ENCODE measurements around the gene IFITM1. TPM values are rescaled to one million over a fixed set of nuclear protein-coding genes. Genes with fewer than 3 reads are reported as not detected.
A peak's percentile ranks its signal among the peaks of the same experiment; 100 is the strongest.
"Not testable (repeated sequence)": the region's sequence is repeated elsewhere in the genome, so short reads cannot be mapped to it uniquely, and the experiment has no call there.

The IFITM1 gene
- total RNA-seq, 6 donors from 2014 or later, result 16.8 to 119 (median 74.5) TPM

- TF ChIP-seq EP300 (IDR thresholded peaks at IDR 0.05) (no peak), POLR2A (IDR thresholded peaks at IDR 0.05) (peak in 1 of 4 donors; percentile 7)
- H3K4me1 ChIP-seq, result peaks cover 41 to 68% (median 56%) of the 10 kb centered on the region in 4 donors
- no peak for DNase-seq
- peak overlapping the region; percentile 85 to 97 (median 94) for H3K27ac ChIP-seq
- H3K4me3 ChIP-seq, result peak overlapping the region; percentile 22 to 41 (median 34)
- peaks cover 0 to 9% (median 0%) of the 10 kb centered on the region in 4 donors for H3K27me3 ChIP-seq
- no peaks in the 10 kb centered on the region for H3K9me3 ChIP-seq
- no peaks in the 10 kb centered on the region for H3K36me3 ChIP-seq
- WGBS, 2 donors, result 57 to 69% methylated on average over 12 to 14 of the region's 14 CpGs
- no peak for ATAC-seq (ENCODE audit: low FRiP score in 2 of 2)
These were observed 1.6 kb upstream of the IFITM1 start for GRCh38 chr11:312092-312816.

- 65 to 100% methylated on average over 3 to 7 of the region's 8 CpGs for WGBS, 2 donors
- Histone ChIP-seq H3K36me3 (no peaks in the 10 kb centered on the region), H3K9me3 (no peaks in the 10 kb centered on the region), H3K27ac (peak overlapping the region; percentile 85 to 97 (median 94)), H3K4me1 (peaks cover 42 to 71% (median 57%) of the 10 kb centered on the region in 4 donors), H3K27me3 (peaks cover 0 to 9% (median 0%) of the 10 kb centered on the region in 4 donors), H3K4me3 (peak overlapping the region in 3 of 4 donors; percentile 6 to 67 (median 50))
- DNase-seq (no peak), ATAC-seq (ENCODE audit: low FRiP score in 2 of 2) (no peak)
- TF ChIP-seq EP300 (IDR thresholded peaks at IDR 0.05), result no peak
- no peak for TF ChIP-seq CTCF (IDR thresholded peaks at IDR 0.05)
- TF ChIP-seq POLR2AphosphoS5 (IDR thresholded peaks at IDR 0.05), result no peak
- TF ChIP-seq POLR2A (IDR thresholded peaks at IDR 0.05), result no peak
These were observed 495 bp upstream of the IFITM1 start for GRCh38 chr11:313304-313786.

GRCh38 chr11:314554-314875 is 675 bp downstream of the IFITM1 start:
- Histone ChIP-seq H3K27ac (peak overlapping the region; percentile 85 to 97 (median 94)), H3K4me1 (peaks cover 42 to 65% (median 50%) of the 10 kb centered on the region in 4 donors)
- WGBS, 2 donors, result 43 to 60% methylated on average over 6 of the region's 6 CpGs

GRCh38 chr11:315051-315481 is 1.2 kb downstream of the IFITM1 start:
- peak overlapping the region; percentile 42 to 67 (median 47) for H3K4me3 ChIP-seq
- no peak for ATAC-seq (ENCODE audit: low FRiP score in 2 of 2)
- TF ChIP-seq POLR2A (IDR thresholded peaks at IDR 0.05) (no peak), CTCF (IDR thresholded peaks at IDR 0.05) (no peak), POLR2AphosphoS5 (IDR thresholded peaks at IDR 0.05) (no peak), EP300 (IDR thresholded peaks at IDR 0.05) (no peak)
- H3K27me3 ChIP-seq, result peaks cover 0 to 9% (median 0%) of the 10 kb centered on the region in 4 donors
- H3K9me3 ChIP-seq, result no peaks in the 10 kb centered on the region
- peak overlapping the region; percentile 85 to 97 (median 94) for H3K27ac ChIP-seq
- 40 to 63% methylated on average over 2 to 9 of the region's 9 CpGs for WGBS, 2 donors
- DNase-seq, result no peak
- peaks cover 0 to 4% (median 0%) of the 10 kb centered on the region in 4 donors for H3K36me3 ChIP-seq
- peaks cover 42 to 61% (median 46%) of the 10 kb centered on the region in 4 donors for H3K4me1 ChIP-seq

More at GRCh38 chr11:314554-314875, 675 bp downstream of the IFITM1 start:
- H3K27me3 ChIP-seq; ATAC-seq (ENCODE audit: low FRiP score in 2 of 2); DNase-seq; H3K9me3 ChIP-seq; H3K36me3 ChIP-seq: not testable (repeated sequence)
- peak overlapping the region; percentile 42 to 67 (median 47) for H3K4me3 ChIP-seq

GRCh38 chr11:315516-315994 is 1.7 kb downstream of the IFITM1 start:
- Histone ChIP-seq H3K9me3 (no peaks in the 10 kb centered on the region), H3K36me3 (peaks cover 0 to 4% (median 0%) of the 10 kb centered on the region in 4 donors), H3K27me3 (peaks cover 0 to 9% (median 0%) of the 10 kb centered on the region in 4 donors), H3K4me1 (peaks cover 42 to 61% (median 46%) of the 10 kb centered on the region in 4 donors), H3K4me3 (peak overlapping the region; percentile 42 to 67 (median 47)), H3K27ac (peak overlapping the region; percentile 61 to 97 (median 94))
- TF ChIP-seq POLR2AphosphoS5 (IDR thresholded peaks at IDR 0.05), result no peak
- no peak for TF ChIP-seq EP300 (IDR thresholded peaks at IDR 0.05)
- TF ChIP-seq POLR2A (IDR thresholded peaks at IDR 0.05), result no peak
- TF ChIP-seq CTCF (IDR thresholded peaks at IDR 0.05), result no peak
- DNase-seq (no peak), ATAC-seq (ENCODE audit: low FRiP score in 2 of 2) (no peak)
- 62 to 85% methylated on average over 24 to 31 of the region's 32 CpGs for WGBS, 2 donors
